GM12878 (cell line): Measurements from ENCODE around the gene ZBTB8OS. TPM values are rescaled to one million over a fixed set of nuclear protein-coding genes. Genes with fewer than 3 reads are reported as not detected.

ENCODE experiments used
- CBX5 ChIP-seq: sonication (generic); IDR thresholded peaks from 2 replicates; pipeline ENCODE4 v1.6.1; 2016; ENCODE audit warnings: low read depth, moderate library complexity, mild to moderate bottlenecking, inconsistent platforms
- CTCF ChIP-seq, 3 experiments: IDR thresholded peaks in 2 of 3; conservative IDR thresholded peaks in 1 of 3; 2 replicates each; pipeline ENCODE4 v1.5.1; 2011; ENCODE audit warnings: low read depth in 3 of 3, low read length in 3 of 3, mild to moderate bottlenecking in 3 of 3, control low read depth in 2 of 3, moderate library complexity in 2 of 3, inconsistent platforms in 1 of 3, mixed read lengths in 1 of 3; ENCODE audit not compliant: control insufficient read depth in 2 of 3, insufficient read depth in 1 of 3; ENCODE audit errors: extremely low read depth in 1 of 3
- FOXK2 ChIP-seq: fragments of 450-650 bp; IDR thresholded peaks from 2 replicates; pipeline ENCODE4 v1.6.1; 2017; ENCODE audit warnings: mild to moderate bottlenecking, moderate library complexity
- GABPA ChIP-seq: IDR thresholded peaks from 2 replicates; pipeline ENCODE4 v1.6.1; 2014; ENCODE audit warnings: antibody characterized with exemption, low read depth, mild to moderate bottlenecking, inconsistent platforms
- NR2C2 ChIP-seq: IDR thresholded peaks from 2 replicates; pipeline ENCODE4 v1.6.1; 2011; ENCODE audit warnings: borderline replicate concordance, low read depth; ENCODE audit not compliant: control insufficient read depth, insufficient read length
- POLR2AphosphoS2 ChIP-seq: IDR thresholded peaks from 2 replicates; pipeline ENCODE4 v1.6.1; 2011; ENCODE audit warnings: low read depth, mild to moderate bottlenecking, low read length, improper control_type of control experiment, moderate library complexity
- SMAD1 ChIP-seq: fragments of 450-650 bp; IDR thresholded peaks from 2 replicates; pipeline ENCODE4 v1.6.1; 2018; ENCODE audit warnings: mild to moderate bottlenecking, low read depth; ENCODE audit not compliant: partially characterized antibody
- TARDBP ChIP-seq: IDR thresholded peaks from 2 replicates; pipeline ENCODE4 v1.6.1; 2016; ENCODE audit warnings: borderline replicate concordance
- ZBTB40 ChIP-seq: fragments of 450-650 bp; IDR thresholded peaks from 2 replicates; pipeline ENCODE4 v1.6.1; 2016; ENCODE audit warnings: mild to moderate bottlenecking, moderate library complexity, borderline replicate concordance
- ZNF207 ChIP-seq: fragments of 450-650 bp; IDR thresholded peaks from 2 replicates; pipeline ENCODE4 v1.6.1; 2014; ENCODE audit warnings: antibody characterized with exemption, mild to moderate bottlenecking, borderline replicate concordance
- ZNF592 ChIP-seq: fragments of 450-650 bp; IDR thresholded peaks from 2 replicates; pipeline ENCODE4 v1.6.1; 2017; ENCODE audit warnings: mild to moderate bottlenecking, moderate library complexity
- ZNF687 ChIP-seq: fragments of 450-650 bp; IDR thresholded peaks from 2 replicates; pipeline ENCODE4 v1.6.1; 2017; ENCODE audit warnings: mild to moderate bottlenecking, moderate library complexity
- polyA plus RNA-seq, 11 experiments: library from polyadenylated mRNA; depleted of rRNA in 4 of 11; unstranded in 6 of 11; stranded (reverse) in 5 of 11; fragments of >200 nt; fragmentation: Nextera tagmentation in 4 of 11; fragmentation: Illumina TruSeq in 1 of 11; extraction: Ambion mirVana in 4 of 11; extraction: Trizol in 1 of 11; gene quantifications; 1 replicate in 1 of 11; 2 replicates in 10 of 11; pipeline versions ENCODE4 v1.2.1 to v1.2.3, GENCODE V29; 2011 to 2016; ENCODE audit warnings: inconsistent platforms in 2 of 11, missing spikeins in 2 of 11, low read depth in 1 of 11
- total RNA-seq, 4 experiments: library from RNA; depleted of rRNA in 3 of 4; stranded (reverse); fragments of >200 nt in 3 of 4; fragmentation: Illumina TruSeq in 1 of 4; extraction: Trizol in 1 of 4; gene quantifications; 2 replicates each; pipeline versions ENCODE4 v1.2.1 to v1.2.3, GENCODE V29; 2013 to 2021

The ZBTB8OS gene
- total and polyA plus RNA-seq, 10 of the 15 experiments (the other 5 are each of a cell fraction or from before 2014, with no cell fraction given) = 77.8 to 350 (median 139) TPM

GRCh38 chr1:32619701-32620485 lies 30.5 kb downstream of the ZBTB8OS start (continued):
- TF ChIP-seq CTCF (IDR thresholded peaks at IDR 0.05 in 2 of 3, conservative IDR thresholded peaks at IDR 0.05 in 1 of 3; ENCODE audit: control insufficient read depth in 2 of 3, extremely low read depth in 1 of 3, insufficient read depth in 1 of 3, low read depth in 3 of 3, low read length in 3 of 3) = peak in 2 of 3 experiments; percentile 26 to 29; a peak in 2 of 6 replicates
- TF ChIP-seq TARDBP = no peak
- no peak for TF ChIP-seq NR2C2
- no peak for TF ChIP-seq ZNF592
- no peak for TF ChIP-seq SMAD1
- no peak for TF ChIP-seq ZNF207
- no peak for TF ChIP-seq GABPA
- no peak for TF ChIP-seq ZNF687
- no peak for TF ChIP-seq FOXK2
- no peak for TF ChIP-seq POLR2AphosphoS2
- TF ChIP-seq CBX5 = no peak
- no peak for TF ChIP-seq ZBTB40
